Superior temporal gyrus (tissue), 1 donor: ENCODE measurements around the gene ANO8.

Experiments
- DNase-seq: peaks from one replicate; pipeline ENCODE4 v3.0.0-alpha.2; 2016; ENCODE audit errors: extremely low spot score

Gene ANO8

DNA sequence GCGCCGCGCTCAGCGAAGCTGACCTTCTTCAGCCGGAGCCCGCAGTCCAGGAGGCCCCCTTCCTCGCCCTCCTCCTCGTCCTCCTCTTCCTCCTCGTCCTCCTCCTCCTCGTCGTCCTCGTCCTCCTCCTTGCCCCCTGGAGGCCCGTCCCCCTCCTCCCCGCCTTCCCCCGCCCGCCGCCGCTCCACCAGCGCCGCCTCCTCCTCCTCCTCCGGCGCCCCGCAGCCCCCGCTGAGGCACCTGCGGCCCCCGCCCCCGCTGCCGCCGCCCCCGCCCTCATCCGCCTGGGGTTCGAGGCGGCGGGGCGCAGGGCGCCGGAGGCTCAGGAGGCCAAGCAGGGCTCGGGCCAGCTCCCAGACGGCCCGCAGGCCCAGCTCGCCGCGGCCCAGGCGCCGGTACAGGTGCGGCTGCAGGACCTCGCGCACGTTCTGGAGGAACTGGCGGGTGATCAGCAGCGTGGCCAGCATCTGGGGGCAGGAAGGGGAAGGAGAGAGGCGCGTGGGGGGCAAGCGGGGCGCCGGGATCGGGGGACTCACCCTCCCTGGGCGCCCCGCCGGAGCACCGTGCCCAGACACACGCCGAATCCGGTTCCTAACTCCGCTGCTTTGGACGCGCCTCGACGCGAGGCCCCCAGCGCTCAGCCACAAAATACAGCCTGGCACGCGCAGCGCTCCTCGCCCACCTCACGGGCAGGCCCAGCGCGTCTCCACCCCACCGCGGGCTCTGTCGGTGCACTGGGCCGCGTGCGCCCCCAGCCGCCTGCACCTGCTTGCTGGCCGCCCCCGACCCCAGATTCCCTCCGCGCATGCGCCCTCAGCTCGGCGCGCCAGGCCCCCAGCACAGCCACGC is 5.9 kb downstream of the ANO8 start:
- DNase-seq: no peak

GRCh38 chr19:17327654-17328516 is 6.8 kb downstream of the ANO8 start:
- DNase-seq: no peak

GRCh38 chr19:17327068-17327653 is 7.5 kb downstream of the ANO8 start:
- DNase-seq: no peak

- no peak for DNase-seq
Observed at GRCh38 chr19:17326595-17326966, 8.1 kb downstream of the ANO8 start.

DNA sequence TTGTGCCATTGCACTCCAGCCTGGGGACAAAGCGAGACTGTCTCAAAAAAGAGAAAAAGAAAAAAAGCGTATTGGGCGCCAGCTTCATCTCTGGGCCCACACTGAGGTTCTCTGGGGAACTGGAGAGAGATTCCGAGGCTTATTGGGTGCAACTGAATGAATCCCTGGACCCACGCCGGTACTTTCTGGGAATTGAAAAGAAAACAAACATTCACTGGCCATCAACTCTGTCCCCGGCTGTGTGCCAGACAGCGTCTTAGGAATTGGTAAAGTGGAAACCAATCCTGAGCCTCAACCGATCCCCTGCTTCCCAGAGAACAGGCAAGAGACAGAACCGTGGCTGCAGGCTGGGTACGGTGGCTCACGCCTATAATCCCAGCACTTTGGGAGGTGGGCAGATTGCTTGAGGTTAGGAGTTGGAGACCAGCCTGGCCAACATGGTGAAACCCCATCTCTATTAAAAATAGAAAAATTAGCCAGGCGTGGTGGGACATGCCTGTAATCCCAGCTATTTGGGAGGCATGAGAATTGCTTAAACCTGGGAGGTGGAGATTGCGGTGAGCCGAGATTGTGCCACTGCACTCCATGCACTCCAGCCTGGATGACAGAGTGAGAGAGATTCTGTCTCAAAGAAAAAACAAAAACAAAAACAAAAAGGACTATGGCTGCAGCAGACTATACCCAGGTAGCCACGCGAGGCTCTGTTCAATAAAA is 8.6 kb downstream of the ANO8 start:
- peak; percentile 56 for DNase-seq

DNA sequence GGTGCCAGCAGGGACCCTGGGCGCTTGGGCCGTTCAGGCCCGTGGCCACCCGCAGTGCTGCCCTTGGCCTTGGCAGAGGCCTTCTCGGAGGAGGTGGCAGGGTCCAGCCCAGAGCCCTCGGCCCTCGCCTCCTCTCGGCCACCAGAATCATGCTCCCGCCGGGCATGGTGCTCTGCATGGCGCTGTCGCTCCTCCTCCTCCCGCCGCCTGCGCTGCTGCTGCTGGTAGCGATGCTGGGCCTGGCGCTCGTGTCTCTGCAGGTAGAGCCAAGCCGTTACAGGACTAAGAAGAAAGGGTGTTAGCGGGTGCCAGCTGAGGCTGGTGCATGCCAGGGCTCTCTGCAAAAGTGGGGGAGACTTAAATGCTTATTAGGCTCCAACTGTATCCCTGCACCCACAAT is 9.5 kb downstream of the ANO8 start:
- DNase-seq: no peak

GRCh38 chr19:17324357-17325114 is 10.1 kb downstream of the ANO8 start:
- no peak for DNase-seq

DNA sequence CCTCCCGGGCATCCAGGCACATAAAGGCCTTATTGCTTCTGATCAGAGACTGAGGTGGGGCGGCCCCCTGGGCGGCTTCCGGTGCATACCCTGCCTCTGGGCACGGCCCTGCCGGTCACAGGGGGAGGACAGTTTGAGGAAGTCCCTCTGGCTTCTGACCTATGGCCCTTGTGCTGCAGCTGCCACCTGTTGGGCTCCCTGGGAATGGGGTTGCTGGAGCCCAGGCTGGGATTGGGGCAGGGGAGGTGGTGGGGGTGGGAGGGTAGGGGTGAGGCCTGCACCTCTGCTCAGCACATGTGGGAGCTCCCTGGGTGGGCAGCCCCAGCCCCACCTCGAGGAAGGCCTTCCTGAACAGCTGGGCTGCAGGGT is 10.7 kb downstream of the ANO8 start:
- no peak for DNase-seq

- DNase-seq: no peak
Observed at GRCh38 chr19:17323300-17323963, 11.2 kb downstream of the ANO8 start.

DNA sequence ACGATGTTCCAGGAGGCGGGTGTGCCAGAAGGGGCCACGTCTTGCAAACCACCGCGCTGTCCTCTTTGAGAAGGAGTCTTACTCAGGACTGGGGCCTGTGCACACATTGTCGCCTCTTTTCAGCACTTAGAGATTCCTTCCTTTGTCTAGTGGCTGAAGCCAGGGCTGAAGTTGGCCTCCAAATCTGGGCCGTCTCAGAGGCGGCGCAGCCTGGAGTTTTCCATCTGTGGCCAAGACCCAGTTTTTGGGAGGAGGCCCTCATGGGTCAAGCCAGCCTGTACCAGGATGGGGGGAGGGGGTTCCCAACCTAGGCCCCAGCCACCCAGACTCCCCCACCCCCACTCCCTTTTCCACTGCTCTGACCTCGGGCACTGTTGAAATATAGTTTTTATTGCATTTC is 11.8 kb downstream of the ANO8 start:
- no peak for DNase-seq

GRCh38 chr19:17321655-17322489 is 12.8 kb downstream of the ANO8 start:
- DNase-seq: no peak

- no peak for DNase-seq
Observed at GRCh38 chr19:17320435-17320834, 14.2 kb downstream of the ANO8 start.

DNA sequence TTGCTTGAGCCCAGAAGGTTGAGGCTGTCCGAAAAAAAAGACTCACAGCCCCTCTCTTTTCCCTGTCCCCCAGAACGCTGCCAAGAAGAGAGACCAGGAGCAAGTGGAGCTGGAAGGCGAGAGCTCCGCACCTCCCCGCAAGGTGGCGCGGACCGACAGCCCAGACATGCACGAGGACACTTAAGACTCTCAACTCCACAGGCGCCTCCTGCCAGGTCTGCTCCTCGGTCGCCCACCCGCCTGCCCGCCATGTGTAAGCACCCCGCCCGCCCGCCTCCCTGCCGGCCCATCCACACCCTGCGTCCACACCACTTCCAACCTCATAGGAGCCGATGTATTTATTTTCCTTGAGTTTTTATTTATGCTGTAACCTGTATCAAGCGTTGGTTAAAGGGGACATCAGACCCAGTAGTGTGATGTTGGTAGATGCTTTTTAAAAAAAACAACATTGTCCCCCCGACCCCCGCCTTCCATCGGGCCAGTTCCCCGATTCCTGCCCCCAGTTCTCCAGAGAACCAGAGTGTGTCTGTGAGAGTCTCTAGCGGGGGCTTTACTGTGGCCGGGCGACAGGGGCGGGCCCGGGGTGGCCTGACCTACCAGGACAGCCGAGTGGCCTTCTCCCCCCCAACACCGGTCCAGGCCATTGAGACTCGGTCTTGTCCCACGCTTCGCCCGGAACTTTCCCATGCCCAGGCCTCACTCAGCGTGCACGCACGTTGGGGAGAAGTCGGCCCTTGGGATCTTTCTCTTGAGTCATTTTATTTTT is 15.0 kb downstream of the ANO8 start:
- DNase-seq: no peak

DNA sequence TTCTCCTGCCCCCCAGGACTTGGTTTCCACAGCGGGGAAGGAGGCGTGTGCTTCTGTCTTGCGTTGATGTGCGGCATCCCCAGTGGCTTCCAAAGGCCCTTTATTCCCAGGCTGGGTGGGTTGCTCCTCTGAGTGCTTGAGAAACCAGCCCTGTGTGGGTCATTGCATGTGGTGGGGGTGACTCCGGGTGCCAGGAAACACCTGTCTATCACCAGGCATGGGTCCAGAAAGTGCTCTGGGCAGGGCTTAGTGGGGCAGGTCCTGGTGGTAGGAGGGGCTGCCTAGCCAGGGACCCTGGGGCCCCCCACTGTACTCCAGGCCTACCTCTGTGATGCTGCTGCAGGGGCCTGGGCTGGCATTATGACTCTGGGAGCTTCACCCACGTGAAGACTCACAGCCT is 15.7 kb downstream of the ANO8 start:
- DNase-seq: no peak

DNA sequence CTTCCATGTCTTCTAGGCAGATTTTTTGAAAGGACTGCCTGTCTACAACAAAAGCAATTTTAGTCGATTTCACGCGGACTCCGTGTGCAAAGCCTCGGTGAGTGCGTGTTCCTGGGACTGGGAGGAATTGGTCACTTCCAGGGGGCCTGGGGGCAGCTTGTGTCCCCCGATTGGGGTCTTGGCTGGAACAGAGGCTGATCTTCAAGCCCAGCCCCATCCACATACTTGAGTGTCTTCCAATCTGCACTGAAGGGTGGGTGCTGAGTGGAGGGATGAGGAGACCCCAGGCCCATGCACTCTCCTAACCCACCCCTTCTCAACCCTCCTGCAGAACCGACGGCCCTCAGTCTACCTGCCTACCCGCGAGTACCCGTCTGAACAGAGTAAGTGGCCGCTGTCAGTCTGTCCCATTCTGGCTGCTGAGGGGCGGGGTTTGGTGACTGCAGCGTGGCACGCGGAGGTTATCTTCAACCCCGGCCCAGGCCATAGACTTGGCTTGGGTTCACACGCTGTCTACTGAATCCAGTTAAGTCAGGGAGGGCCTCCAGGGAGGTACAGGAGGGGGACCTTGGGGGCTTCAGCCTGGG is 20.6 kb downstream of the ANO8 start:
- DNase-seq: no peak

DNA sequence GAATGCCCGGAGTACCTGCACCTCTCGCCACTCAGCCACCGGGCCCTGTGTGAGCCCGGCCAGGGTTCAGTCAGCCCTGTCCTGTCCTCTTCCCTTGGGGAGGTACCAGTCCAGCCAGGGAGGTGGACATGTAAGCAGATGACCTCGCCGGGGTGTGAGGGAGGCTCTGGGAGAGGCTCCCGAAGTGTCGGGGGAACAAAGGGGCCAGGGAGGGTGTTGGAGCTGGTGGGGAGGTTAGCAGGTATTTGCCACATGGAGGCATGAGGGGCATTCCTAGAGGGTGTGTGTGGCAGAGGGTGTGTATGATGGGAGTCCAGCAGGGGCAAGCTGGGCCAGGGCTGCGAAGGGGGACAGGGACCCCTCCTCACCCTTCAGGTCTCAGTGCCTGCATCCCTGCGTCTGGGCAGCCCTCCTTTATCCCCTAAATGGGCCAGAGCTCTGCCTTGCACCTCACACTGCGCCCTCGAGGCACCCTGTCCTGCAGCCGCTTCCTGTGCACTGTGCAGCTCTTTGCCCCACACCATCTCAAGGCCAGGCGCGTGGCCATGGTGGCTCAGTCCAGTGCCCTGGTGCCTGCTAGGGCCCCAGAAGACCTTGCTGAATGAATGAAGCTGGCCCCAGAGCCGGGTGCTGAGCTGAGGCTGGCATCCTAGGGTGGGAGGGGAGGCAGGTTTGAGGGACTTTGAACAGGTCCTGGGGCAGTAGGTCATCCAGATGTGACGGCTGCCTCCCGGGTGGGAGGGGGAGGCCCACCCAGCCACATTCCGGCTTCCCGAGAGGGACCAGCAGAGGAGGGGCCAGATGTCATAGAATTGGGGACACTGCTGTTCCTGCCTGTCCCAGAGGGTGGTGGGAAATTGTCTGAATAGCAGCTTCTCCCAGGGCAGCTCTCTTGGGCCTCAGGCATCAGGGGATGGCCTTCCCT is 22.2 kb downstream of the ANO8 start:
- no peak for DNase-seq

- DNase-seq: no peak
Observed at GRCh38 chr19:17311455-17312188, 23.0 kb downstream of the ANO8 start.
